ENCODE measurements around the gene AQP3.
A peak's percentile ranks its signal among the peaks of the same experiment; 100 is the strongest.
"Not testable (repeated sequence)": the region's sequence is repeated elsewhere in the genome, so short reads cannot be mapped to it uniquely, and the experiment has no call there.

The AQP3 gene

GRCh38 chr9:33465096-33465495 is 17.7 kb upstream of the AQP3 start:
- DNase-seq (ENCODE audit: low spot score), result no peak

GRCh38 chr9:33464045-33464636 is 16.7 kb upstream of the AQP3 start:
- no peak for DNase-seq (ENCODE audit: low spot score)

- no peak for DNase-seq (ENCODE audit: low spot score)
Observed at GRCh38 chr9:33463151-33463550, 15.8 kb upstream of the AQP3 start.

DNA sequence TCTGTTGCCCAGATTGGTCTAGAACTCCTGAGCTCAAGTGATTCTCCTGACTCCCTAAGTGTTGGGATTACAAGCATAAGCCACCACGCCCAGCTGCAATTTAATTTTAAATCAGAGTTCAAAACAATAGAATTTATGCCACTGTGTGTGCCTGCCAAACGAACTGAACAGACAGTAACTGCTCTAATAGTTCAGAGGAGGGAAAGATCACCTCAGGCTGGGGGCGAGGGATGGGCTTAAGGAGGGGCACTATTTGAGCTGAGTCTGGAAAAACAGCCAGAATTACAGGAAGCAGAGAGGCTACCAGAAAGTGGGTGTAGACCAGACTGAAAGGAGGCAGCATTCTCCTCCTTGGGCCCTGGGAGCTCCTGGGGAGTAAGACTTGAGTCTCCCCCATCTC is 14.1 kb upstream of the AQP3 start:
- DNase-seq (ENCODE audit: low spot score), result no peak

DNA sequence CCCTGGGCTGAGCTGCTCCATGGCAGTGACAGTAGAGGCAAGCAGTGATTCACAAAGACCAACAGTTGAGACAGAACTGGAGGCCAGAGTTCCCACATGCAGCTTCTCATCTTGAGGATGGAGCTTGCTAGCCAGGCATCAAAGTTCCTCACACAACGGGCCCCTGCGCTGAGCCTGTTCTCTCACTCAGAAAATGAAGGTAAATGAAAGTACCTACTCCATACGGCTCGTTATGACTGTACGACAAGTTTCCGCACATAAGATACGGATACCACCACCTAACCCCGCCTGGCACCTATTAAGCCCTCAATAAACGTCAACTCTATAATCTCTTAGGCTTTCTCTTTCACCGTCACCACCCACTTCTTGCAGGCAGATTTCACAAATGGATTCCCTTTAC is 13.5 kb upstream of the AQP3 start:
- DNase-seq (ENCODE audit: low spot score), result no peak

DNA sequence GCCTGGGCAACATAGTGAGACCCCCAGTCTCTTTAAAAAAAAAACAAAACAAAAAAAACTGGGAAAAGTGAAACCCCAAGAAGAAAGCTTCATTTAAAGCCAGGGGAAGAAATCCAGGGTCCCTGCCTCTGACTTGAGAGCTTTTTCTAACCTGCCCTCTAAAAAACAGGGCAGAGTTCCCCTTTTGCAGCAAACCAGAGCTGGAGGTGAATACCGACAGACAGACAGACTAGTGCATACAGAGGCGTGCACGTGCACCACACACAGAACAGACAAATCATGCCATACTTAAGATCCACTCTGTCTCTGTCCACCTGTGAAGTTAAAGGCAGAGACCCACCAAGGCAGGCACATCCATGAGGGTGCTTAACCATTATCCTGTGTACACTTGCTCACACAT is 11.7 kb upstream of the AQP3 start:
- no peak for DNase-seq (ENCODE audit: low spot score)

DNA sequence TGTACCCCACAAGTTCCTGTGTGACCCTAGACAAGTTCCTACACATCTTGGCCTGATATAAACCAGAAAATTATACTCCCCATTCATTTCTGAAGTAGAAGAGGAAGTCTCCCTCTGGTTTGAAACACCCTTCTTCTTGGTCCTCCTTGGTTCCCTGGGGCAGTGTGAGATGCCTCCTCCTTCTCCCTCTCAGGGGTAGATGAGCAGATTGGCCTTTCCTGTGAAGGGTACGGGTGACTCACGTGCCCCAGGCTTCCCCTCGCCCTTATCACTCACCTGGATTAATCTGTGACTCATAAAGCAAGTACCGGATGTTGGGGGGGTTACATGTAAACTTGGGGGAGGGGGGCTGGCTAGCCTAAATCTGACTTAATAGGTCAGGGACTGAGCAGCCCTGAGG is 11.1 kb upstream of the AQP3 start:
- DNase-seq (ENCODE audit: low spot score), result no peak

- no peak for DNase-seq (ENCODE audit: low spot score)
Observed at GRCh38 chr9:33455945-33456344, 8.6 kb upstream of the AQP3 start.

DNA sequence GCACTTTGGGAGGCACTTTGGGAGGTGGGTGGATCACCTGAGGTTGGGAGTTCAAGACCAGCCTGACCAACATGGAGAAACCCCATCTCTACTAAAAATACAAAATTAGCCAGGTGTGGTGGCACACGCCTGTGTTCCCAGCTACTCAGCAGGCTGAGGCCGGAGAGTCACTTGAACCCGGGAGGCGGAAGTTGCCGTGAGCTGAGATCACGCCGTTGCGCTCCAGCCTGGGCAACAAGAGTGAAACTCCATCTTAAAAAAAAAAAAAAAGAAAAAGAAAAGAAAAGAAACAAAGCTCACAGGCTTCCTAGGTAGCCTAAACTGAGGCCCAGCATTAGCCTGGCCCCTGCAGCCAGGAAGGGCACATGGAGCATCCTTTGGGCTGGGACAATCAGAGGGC is 8.1 kb upstream of the AQP3 start:
- not testable (repeated sequence) for DNase-seq (ENCODE audit: low spot score)

- DNase-seq (ENCODE audit: low spot score), result not testable (repeated sequence)
Observed at GRCh38 chr9:33454661-33455026, 7.3 kb upstream of the AQP3 start.

DNA sequence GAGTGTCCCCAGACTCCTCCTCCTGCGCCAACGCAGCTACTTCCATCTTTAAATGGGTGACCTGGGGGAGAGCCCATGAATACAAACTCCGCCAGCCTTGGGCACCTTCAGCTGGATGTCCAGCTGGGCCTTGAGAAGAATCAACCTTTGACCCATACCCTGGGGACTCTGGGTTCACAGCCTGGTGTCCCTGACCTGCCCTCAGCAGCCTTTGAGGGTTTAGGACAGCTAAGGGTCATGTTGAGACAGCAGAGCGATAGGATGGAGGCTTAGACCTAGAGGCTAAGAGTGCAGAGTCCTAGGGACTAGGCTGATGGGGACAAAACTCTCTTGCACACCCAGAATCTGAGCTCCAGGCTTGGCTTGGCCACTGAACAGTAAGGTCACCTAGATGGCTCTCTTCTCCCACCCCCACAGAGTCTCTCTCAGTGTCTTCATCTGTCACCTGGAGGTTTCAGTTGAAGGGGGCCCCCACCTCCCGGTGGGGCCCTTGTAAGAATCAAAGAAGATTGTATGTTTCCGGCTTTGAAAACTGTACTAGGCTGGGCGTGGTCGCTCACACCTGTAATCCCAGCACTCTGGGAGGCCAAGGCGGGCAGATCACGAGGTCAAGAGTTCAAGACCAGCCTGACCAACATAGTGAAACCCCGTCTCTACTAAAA is 6.7 kb upstream of the AQP3 start:
- DNase-seq (ENCODE audit: low spot score), result no peak

DNA sequence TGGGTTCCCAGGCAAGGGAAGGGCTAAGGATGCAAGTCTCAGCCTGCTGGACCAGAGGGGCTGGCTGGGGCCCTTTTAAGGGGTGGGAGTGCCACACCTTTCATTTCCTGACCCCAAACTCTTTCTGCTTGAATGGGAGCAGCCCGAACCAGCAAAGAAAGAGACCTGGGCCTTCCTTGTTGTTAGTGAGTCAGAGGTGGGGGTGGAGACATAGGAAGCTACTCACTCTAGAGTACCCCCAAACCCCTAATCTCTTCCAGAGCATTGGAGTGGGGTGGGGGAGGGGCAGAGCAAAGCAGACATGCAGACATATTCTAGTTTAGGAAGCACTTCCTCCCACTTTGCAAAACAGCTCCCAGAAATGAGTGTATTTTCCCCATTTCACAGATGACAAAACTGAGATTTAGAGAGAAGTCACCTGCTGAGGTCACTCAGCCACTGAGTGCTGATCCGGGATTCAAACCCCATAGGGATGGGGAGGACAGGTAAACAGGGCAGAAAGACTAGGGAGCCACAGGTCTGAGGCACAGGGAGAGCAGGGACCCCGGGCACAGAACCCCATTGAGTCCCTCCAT is 6.0 kb upstream of the AQP3 start:
- DNase-seq (ENCODE audit: low spot score), result no peak

DNA sequence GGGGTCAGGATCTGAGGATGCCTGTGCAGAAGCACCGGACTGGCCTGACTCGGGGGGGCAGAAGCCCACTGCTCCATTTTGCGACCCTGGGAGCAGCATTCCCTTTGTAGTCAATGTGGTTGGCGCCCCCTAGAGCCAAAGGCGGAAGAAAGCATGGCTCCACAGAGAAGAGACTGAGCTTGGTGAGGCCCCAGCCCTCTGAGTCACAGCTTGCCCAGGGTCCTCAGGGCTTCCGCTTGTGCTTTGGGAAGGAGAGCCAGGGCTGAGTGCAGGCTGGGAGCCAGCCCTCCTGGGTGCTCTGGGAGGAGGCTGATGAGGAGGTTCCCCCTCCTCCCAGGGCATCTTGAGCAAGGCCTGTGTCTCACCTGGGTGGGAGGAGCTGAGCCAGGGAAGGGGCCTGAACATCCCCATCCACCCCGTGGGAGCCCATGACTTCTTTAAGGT is 5.5 kb upstream of the AQP3 start:
- peak; percentile 85 for DNase-seq (ENCODE audit: low spot score)

DNA sequence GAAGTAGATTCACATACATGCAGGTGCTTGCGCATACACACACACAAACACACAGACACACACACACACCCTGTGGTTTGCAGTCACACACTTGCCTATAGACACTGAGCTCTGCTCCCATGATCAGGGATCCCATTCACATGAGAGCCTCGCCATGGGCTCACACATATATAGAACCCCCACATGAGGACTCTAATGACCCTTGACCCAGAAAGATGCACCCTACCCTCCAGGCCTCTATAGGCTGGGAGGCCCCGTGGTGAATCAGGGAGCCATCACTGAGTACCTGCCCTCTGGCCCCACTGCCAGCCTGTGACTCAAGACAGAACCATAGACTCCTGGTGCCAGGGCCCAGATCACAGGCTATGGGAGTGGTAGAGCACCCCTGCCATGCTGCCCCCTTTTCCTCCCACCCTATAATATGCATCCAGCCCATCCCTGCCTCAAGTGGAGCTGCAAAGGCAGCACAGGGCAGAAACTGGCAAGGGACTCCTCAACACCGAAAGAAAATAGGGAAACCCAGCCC is 3.3 kb upstream of the AQP3 start:
- no peak for DNase-seq (ENCODE audit: low spot score)

DNA sequence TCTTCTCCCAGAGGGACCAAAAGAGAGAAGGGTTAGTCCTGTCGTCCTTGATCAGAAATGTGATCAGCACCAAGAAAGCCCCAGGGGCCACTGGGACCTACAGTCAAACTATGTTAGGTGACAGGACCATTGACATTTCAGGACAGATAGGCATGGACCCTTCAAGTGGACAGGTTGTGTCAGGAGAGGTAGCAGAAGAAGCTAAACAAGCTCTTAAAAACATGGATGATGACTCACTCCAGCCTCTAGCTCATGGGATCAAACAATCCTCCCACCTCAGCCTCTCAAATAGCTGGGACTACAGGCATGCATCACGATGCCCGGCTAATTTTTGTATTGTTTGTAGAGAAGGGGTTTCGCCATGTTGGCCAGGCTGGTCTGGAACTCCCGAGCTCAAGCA is 2.3 kb upstream of the AQP3 start:
- DNase-seq (ENCODE audit: low spot score), result no peak

DNA sequence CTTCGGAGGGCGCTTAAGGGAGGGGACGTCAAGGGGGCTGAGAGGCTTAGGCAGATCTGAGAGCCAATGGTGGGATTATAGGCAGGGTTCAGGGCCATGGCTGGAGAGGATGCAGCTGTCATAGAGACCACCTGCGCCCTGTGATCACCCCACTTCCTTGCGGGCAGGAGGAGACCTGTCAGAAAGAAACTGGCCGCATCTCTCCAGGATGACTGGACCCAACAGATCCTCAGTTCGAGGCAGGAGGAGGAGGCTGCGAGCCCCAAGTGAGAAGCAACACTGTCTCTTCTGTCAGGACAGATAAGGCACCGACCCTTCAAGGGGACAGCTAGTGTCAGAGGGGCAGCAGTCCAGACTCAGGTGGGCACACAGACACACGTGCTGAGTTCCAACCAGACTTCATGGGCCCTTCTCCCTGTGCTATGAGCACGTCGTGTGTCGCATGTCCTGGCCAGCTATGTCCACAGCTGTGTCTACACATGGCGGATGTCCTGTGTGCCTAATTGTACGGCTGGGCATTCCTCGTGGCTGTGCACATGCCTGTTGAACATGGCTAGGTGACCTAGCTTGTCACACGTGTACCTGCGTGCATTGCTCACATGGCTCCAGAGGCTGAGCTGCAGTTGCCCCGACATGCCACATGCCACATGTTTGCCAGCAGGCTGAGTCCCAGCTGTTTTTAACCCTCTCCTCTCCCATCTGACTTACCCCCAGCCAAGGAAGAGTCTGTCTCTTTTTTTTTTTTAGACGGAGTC is 583 bp upstream of the AQP3 start:
- peak; percentile 38 for DNase-seq (ENCODE audit: low spot score)

GRCh38 chr9:33446240-33446945 is 1.0 kb downstream of the AQP3 start:
- no peak for DNase-seq (ENCODE audit: low spot score)

- DNase-seq (ENCODE audit: low spot score), result no peak
Observed at GRCh38 chr9:33445389-33446239, 1.8 kb downstream of the AQP3 start.

GRCh38 chr9:33443464-33444154 is 3.8 kb downstream of the AQP3 start:
- no peak for DNase-seq (ENCODE audit: low spot score)

DNA sequence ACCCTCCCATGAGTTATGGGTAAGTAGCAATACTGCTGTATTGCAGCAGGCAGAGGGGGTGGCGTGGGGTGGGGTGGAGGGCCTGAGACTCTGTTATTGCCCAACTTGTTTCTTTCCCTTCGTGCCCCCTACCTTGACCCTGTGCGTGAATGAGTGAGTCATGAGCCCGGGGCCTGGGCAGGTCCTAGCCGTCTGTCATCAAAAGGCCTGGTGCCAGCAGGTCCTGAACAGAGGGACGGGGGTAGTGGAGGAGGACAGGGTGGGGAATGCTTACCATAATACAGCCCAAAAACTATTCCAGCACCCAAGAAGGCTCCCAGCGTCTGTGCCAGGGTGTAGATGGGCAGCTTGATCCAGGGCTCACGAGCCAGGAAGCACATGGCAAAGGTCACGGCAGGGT is 4.3 kb downstream of the AQP3 start:
- no peak for DNase-seq (ENCODE audit: low spot score)

GRCh38 chr9:33442125-33442524 is 5.3 kb downstream of the AQP3 start:
- DNase-seq (ENCODE audit: low spot score), result no peak

Data from AG08396 (cell line).